Epithelial cell of proximal tubule (primary cell): ENCODE data around the gene CCT6B. TPM values are rescaled to one million over a fixed set of nuclear protein-coding genes. Genes with fewer than 3 reads are reported as not detected.

ENCODE experiments used
- DNase-seq: peaks from one replicate; pipeline ENCODE4 v3.0.0-alpha.2; 2011; ENCODE audit warnings: low read depth
- H3K4me3 ChIP-seq: 2 replicates; pipeline ENCODE4 v1.5.1; 2011; ENCODE audit warnings: low read depth, mild to moderate bottlenecking, low read length
- total RNA-seq: library from RNA; depleted of rRNA; stranded (reverse); fragments of >200 nt; gene quantifications from 2 replicates; pipeline ENCODE4 v1.2.3, GENCODE V29; 2015
- TF ChIP-seq, protein P1 (sequence below): conservative IDR thresholded peaks from 2 replicates; pipeline ENCODE4 v1.5.1; 2012; ENCODE audit warnings: low read depth, mild to moderate bottlenecking, low read length

CCT6B gene
- total RNA-seq, 1 donor from 2014 or later = 4.4 TPM

DNA sequence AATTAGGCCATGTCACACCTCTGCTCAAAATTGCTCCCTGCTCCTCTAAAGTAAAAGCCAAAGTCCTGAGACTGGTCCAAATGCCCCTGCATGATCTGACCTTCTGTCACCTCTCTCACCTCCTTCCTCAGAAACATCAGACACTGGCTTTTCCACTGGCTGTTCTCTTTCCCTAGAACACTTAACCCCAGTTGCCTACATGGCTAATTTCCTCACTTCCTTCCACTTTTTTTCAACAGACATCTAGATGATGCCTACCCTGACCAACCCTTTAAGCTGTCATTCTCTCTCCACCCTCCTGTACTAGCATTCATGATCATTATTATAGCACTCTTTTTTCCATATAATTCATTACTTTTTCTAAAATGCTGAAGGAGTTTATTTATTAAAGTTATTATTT is 31.0 kb downstream of the CCT6B start:
- TF ChIP-seq, protein P1, sequence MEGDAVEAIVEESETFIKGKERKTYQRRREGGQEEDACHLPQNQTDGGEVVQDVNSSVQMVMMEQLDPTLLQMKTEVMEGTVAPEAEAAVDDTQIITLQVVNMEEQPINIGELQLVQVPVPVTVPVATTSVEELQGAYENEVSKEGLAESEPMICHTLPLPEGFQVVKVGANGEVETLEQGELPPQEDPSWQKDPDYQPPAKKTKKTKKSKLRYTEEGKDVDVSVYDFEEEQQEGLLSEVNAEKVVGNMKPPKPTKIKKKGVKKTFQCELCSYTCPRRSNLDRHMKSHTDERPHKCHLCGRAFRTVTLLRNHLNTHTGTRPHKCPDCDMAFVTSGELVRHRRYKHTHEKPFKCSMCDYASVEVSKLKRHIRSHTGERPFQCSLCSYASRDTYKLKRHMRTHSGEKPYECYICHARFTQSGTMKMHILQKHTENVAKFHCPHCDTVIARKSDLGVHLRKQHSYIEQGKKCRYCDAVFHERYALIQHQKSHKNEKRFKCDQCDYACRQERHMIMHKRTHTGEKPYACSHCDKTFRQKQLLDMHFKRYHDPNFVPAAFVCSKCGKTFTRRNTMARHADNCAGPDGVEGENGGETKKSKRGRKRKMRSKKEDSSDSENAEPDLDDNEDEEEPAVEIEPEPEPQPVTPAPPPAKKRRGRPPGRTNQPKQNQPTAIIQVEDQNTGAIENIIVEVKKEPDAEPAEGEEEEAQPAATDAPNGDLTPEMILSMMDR = no peak
- no peak for DNase-seq

GRCh38 chr17:34926661-34927060 is 34.6 kb downstream of the CCT6B start:
- H3K4me3 ChIP-seq = no peak overlapping the region
- TF ChIP-seq, protein P1 = no peak
- no peak for DNase-seq

More for the DNA sequence above, 31.0 kb downstream of the CCT6B start:
- H3K4me3 ChIP-seq = no peak overlapping the region

- H3K4me3 ChIP-seq = no peak overlapping the region
- no peak for DNase-seq
- TF ChIP-seq, protein P1 = no peak
Observed at GRCh38 chr17:34920676-34921075, 40.6 kb downstream of the CCT6B start.

GRCh38 chr17:34917381-34917780 is 43.9 kb downstream of the CCT6B start:
- no peak for DNase-seq
- no peak overlapping the region for H3K4me3 ChIP-seq
- TF ChIP-seq, protein P1 = no peak

DNA sequence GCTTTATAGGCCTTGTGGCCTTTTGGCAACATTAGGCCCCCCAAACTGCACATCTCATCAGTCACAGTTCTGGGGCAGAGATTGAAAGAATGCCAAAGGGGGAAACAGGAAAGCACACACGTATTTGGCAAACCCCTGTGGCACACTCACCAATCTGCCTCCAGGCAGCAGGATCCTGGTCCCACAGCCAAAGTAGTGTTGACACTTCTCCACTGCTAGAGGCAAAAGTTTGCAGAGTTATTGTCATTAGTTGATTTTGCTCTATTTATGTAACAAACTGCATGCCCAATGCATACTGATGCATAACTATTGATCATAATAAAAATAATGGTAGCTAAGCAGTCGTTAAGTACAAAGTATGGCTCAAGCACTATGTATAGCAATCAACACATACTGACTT is 45.1 kb downstream of the CCT6B start:
- TF ChIP-seq, protein P1 = no peak
- H3K4me3 ChIP-seq = no peak overlapping the region
- DNase-seq = no peak

DNA sequence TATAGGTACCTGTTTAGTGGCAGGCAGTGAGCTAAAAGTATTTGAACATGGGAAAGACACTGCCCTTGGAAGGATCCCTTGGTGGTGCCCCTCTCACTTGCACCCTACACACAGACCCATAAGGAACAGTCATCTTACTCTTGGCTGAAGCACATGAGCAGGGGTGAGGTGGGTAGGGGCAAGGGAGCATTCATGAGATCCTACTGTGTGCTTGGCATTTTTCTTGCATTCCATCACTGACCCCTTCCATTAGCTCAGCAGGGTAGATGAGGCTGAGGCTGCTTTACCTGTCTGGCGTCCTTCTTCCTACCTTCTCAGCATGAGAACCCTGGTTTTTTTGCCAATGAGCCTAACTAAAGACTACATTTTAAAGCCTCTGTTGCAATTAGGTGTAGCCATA is 48.3 kb downstream of the CCT6B start:
- H3K4me3 ChIP-seq = no peak overlapping the region
- TF ChIP-seq, protein P1 = no peak
- DNase-seq = no peak

- TF ChIP-seq, protein P1 = no peak
- DNase-seq = no peak
Observed at GRCh38 chr17:34909040-34909439, 52.2 kb downstream of the CCT6B start.

More at GRCh38 chr17:34909040-34909439, 52.2 kb downstream of the CCT6B start:
- no peak overlapping the region for H3K4me3 ChIP-seq
